HepG2 (cell line): ENCODE results near the gene GOLGA3. TPM values are rescaled to one million over a fixed set of nuclear protein-coding genes. Genes with fewer than 3 reads are reported as not detected.

Experiments
- EP300 ChIP-seq, 3 experiments: sonication (generic) in 1 of 3; formaldehyde crosslinking in 1 of 3; IDR thresholded peaks; 2 replicates each; pipeline versions ENCODE4 v1.5.1 to v1.6.1; 2011 to 2020; ENCODE audit warnings: low read depth in 2 of 3, low read length in 2 of 3, borderline replicate concordance in 1 of 3, improper control_type of control experiment in 1 of 3, mild to moderate bottlenecking in 1 of 3, missing genetic modification reagents in 1 of 3, moderate library complexity in 1 of 3
- KDM5A ChIP-seq: fragments of 200-600 bp; sonication (generic); IDR thresholded peaks from 2 replicates; pipeline ENCODE4 v1.7.0; 2018; ENCODE audit warnings: antibody characterized with exemption, mild to moderate bottlenecking, low read length, borderline replicate concordance
- MAFK ChIP-seq, 2 experiments: IDR thresholded peaks in 1 of 2; conservative IDR thresholded peaks in 1 of 2; 2 replicates each; pipeline ENCODE4 v1.6.1; 2011; ENCODE audit warnings: improper control_type of control experiment in 2 of 2, low read length in 2 of 2
- MXD3 ChIP-seq: IDR thresholded peaks from 2 replicates; pipeline ENCODE4 v1.6.1; 2016; ENCODE audit warnings: mild to moderate bottlenecking, missing biosample characterization, missing genetic modification reagents
- NONO ChIP-seq, 2 experiments: fragments of 450-650 bp in 1 of 2; sonication (generic) in 1 of 2; formaldehyde crosslinking in 1 of 2; IDR thresholded peaks in 1 of 2; conservative IDR thresholded peaks in 1 of 2; 2 replicates each; pipeline versions ENCODE4 v1.6.1 to v1.8.0; 2017 to 2022; ENCODE audit warnings: mild to moderate bottlenecking in 1 of 2, missing genetic modification reagents in 1 of 2, moderate library complexity in 1 of 2
- PAX8 ChIP-seq: sonication (generic); formaldehyde crosslinking; IDR thresholded peaks from 2 replicates; pipeline ENCODE4 v1.8.0; 2022; ENCODE audit warnings: mild to moderate bottlenecking, missing genetic modification reagents, borderline replicate concordance
- SNAPC4 ChIP-seq: sonication (generic); formaldehyde crosslinking; IDR thresholded peaks from 2 replicates; pipeline ENCODE4 v1.4.0; 2020; ENCODE audit warnings: mild to moderate bottlenecking, missing genetic modification reagents
- ZC3H4 ChIP-seq: sonication (generic); formaldehyde crosslinking; IDR thresholded peaks from 2 replicates; pipeline ENCODE4 v1.4.0; 2020; ENCODE audit warnings: missing genetic modification reagents, borderline replicate concordance
- ZFX ChIP-seq: sonication (generic); formaldehyde crosslinking; IDR thresholded peaks from 2 replicates; pipeline ENCODE4 v1.4.0; 2020; ENCODE audit warnings: mild to moderate bottlenecking, low read depth, missing genetic modification reagents, moderate library complexity
- ZNF138 ChIP-seq: sonication (generic); formaldehyde crosslinking; IDR thresholded peaks from 2 replicates; pipeline ENCODE4 v1.5.0; 2020; ENCODE audit warnings: mild to moderate bottlenecking, low read depth, missing genetic modification reagents
- ZNF280D ChIP-seq: sonication (generic); formaldehyde crosslinking; IDR thresholded peaks from 2 replicates; pipeline ENCODE4 v1.5.1; 2020; ENCODE audit warnings: mild to moderate bottlenecking, missing genetic modification reagents
- ZNF770 ChIP-seq: sonication (generic); formaldehyde crosslinking; IDR thresholded peaks from 2 replicates; pipeline ENCODE4 v1.5.0; 2020; ENCODE audit warnings: mild to moderate bottlenecking, missing genetic modification reagents
- ZNF839 ChIP-seq: sonication (generic); formaldehyde crosslinking; IDR thresholded peaks from 2 replicates; pipeline ENCODE4 v1.4.0; 2020; ENCODE audit warnings: missing genetic modification reagents, mild to moderate bottlenecking, borderline replicate concordance
- polyA plus RNA-seq, 8 experiments: library from polyadenylated mRNA; depleted of rRNA in 3 of 8; stranded (reverse) in 7 of 8; unstranded in 1 of 8; fragments of >200 nt; fragmentation: Illumina TruSeq in 4 of 8; extraction: Trizol in 4 of 8; gene quantifications; 2 replicates each; pipeline versions ENCODE4 v1.2.1 to v1.2.3, GENCODE V29; 2011 to 2016; ENCODE audit warnings: low read depth in 4 of 8, missing spikeins in 1 of 8, mixed read lengths in 1 of 8; ENCODE audit not compliant: insufficient read depth in 1 of 8
- total RNA-seq, 5 experiments: library from RNA; depleted of rRNA; stranded (reverse); fragments of >200 nt; fragmentation: Illumina TruSeq; extraction: Trizol; gene quantifications; 2 replicates each; pipeline ENCODE4 v1.2.3, GENCODE V29; 2016; ENCODE audit warnings: low read depth in 1 of 5

The GOLGA3 gene
- total and polyA plus RNA-seq, 2 of the 13 experiments (the other 11 are each of a cell fraction or from before 2014, with no cell fraction given): 22.0 to 43.0 TPM

GRCh38 chr12:132827763-132828703 is 636 bp downstream of the GOLGA3 start (continued):
- TF ChIP-seq EP300 (IDR thresholded peaks at IDR 0.05; ENCODE audit: low read depth in 2 of 2, low read length in 2 of 2) (no peak), EP300 (CRISPR knock-in tag; IDR thresholded peaks at IDR 0.05; ENCODE audit: borderline replicate concordance) (no peak), ZFX (CRISPR knock-in tag) (peak; percentile 75; the same call in 1 of the 2 replicates), ZNF839 (no peak), ZNF280D (CRISPR knock-in tag) (0 out of 2 replicates have a peak, but pooled peaks have one; percentile 8), SNAPC4 (CRISPR knock-in tag) (no peak), NONO (IDR thresholded peaks at IDR 0.05) (no peak), NONO (CRISPR knock-in tag; conservative IDR thresholded peaks at IDR 0.05) (0 out of 2 replicates have a peak, but pooled peaks have one; percentile 2), ZC3H4 (peak; percentile 58; the same call in 1 of the 2 replicates), PAX8 (CRISPR knock-in tag) (0 out of 2 replicates have a peak, but pooled peaks have one; percentile 23), ZNF770 (CRISPR knock-in tag) (peak; percentile 79), MAFK (conservative IDR thresholded peaks at IDR 0.05 in 1 of 2, IDR thresholded peaks at IDR 0.05 in 1 of 2; ENCODE audit: low read length in 2 of 2) (peak; percentile 23 to 33; a peak in 2 of 4 replicates), ZNF138 (CRISPR knock-in tag) (no peak), MXD3 (CRISPR knock-in tag) (peak; percentile 53; the same call in 1 of the 2 replicates), KDM5A (peak; percentile 87)
